Panc1 (cell line): ENCODE data around the gene XIRP2.

Experiments used
- POLR2AphosphoS5 ChIP-seq: IDR thresholded peaks from 2 replicates; pipeline ENCODE4 v1.6.1; 2012; ENCODE audit warnings: mild to moderate bottlenecking, low read depth, low read length, moderate library complexity
- TF ChIP-seq, protein P1 (sequence below), 2 experiments: IDR thresholded peaks; 2 replicates each; pipeline ENCODE4 v1.6.1; 2011 to 2012; ENCODE audit warnings: low read depth in 2 of 2, control low read depth in 1 of 2, low read length in 1 of 2, mild to moderate bottlenecking in 1 of 2, moderate library complexity in 1 of 2; ENCODE audit not compliant: insufficient read depth in 1 of 2
- TF ChIP-seq, protein P2 (sequence below): fragments of 450-650 bp; IDR thresholded peaks from 2 replicates; pipeline ENCODE4 v1.5.1; 2017; ENCODE audit warnings: mild to moderate bottlenecking

DNA sequence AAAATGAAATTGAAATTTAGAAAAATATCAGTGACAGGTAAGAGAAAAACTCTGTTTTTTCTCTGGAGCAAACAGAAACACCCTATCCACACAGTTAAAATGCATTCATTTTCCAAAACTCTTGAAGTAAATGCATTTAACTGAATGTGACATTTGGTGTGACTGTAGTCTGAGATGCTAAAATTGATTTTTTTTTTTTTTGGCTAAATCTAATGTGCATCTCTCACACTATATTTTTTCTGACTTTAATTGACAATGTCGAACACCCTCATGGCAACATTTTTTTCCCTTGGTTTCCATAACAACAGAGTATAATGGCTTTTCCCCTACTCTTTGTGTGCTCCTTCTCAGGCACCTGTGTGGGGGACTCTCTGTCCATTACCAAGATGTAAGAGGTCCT lies 366.4 kb downstream of the XIRP2 start:
- TF ChIP-seq, protein P1, sequence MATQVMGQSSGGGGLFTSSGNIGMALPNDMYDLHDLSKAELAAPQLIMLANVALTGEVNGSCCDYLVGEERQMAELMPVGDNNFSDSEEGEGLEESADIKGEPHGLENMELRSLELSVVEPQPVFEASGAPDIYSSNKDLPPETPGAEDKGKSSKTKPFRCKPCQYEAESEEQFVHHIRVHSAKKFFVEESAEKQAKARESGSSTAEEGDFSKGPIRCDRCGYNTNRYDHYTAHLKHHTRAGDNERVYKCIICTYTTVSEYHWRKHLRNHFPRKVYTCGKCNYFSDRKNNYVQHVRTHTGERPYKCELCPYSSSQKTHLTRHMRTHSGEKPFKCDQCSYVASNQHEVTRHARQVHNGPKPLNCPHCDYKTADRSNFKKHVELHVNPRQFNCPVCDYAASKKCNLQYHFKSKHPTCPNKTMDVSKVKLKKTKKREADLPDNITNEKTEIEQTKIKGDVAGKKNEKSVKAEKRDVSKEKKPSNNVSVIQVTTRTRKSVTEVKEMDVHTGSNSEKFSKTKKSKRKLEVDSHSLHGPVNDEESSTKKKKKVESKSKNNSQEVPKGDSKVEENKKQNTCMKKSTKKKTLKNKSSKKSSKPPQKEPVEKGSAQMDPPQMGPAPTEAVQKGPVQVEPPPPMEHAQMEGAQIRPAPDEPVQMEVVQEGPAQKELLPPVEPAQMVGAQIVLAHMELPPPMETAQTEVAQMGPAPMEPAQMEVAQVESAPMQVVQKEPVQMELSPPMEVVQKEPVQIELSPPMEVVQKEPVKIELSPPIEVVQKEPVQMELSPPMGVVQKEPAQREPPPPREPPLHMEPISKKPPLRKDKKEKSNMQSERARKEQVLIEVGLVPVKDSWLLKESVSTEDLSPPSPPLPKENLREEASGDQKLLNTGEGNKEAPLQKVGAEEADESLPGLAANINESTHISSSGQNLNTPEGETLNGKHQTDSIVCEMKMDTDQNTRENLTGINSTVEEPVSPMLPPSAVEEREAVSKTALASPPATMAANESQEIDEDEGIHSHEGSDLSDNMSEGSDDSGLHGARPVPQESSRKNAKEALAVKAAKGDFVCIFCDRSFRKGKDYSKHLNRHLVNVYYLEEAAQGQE (IDR thresholded peaks at IDR 0.05; ENCODE audit: insufficient read depth in 1 of 2, low read depth in 2 of 2, low read length in 1 of 2) = no peak
- TF ChIP-seq, protein P2, sequence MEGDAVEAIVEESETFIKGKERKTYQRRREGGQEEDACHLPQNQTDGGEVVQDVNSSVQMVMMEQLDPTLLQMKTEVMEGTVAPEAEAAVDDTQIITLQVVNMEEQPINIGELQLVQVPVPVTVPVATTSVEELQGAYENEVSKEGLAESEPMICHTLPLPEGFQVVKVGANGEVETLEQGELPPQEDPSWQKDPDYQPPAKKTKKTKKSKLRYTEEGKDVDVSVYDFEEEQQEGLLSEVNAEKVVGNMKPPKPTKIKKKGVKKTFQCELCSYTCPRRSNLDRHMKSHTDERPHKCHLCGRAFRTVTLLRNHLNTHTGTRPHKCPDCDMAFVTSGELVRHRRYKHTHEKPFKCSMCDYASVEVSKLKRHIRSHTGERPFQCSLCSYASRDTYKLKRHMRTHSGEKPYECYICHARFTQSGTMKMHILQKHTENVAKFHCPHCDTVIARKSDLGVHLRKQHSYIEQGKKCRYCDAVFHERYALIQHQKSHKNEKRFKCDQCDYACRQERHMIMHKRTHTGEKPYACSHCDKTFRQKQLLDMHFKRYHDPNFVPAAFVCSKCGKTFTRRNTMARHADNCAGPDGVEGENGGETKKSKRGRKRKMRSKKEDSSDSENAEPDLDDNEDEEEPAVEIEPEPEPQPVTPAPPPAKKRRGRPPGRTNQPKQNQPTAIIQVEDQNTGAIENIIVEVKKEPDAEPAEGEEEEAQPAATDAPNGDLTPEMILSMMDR = no peak
- no peak for TF ChIP-seq POLR2AphosphoS5
